GM12878 (cell line): ENCODE data around the gene LITAF. TPM values are rescaled to one million over a fixed set of nuclear protein-coding genes. Genes with fewer than 3 reads are reported as not detected.

Experiments used
- ETV6 ChIP-seq, 2 experiments: fragments of 450-650 bp in 1 of 2; IDR thresholded peaks in 1 of 2; conservative IDR thresholded peaks in 1 of 2; 2 replicates each; pipeline ENCODE4 v1.6.1; 2014; ENCODE audit warnings: antibody characterized with exemption in 1 of 2, borderline replicate concordance in 1 of 2, low read depth in 1 of 2, mild to moderate bottlenecking in 1 of 2, moderate library complexity in 1 of 2
- HDAC2 ChIP-seq: fragments of 200-600 bp; sonication (generic); IDR thresholded peaks from 2 replicates; pipeline ENCODE4 v1.6.1; 2017
- MTA3 ChIP-seq: IDR thresholded peaks from 2 replicates; pipeline ENCODE4 v1.6.1; 2012; ENCODE audit warnings: low read length, inconsistent platforms, borderline replicate concordance
- MXI1 ChIP-seq: fragments of 150-350 bp; IDR thresholded peaks from 2 replicates; pipeline ENCODE4 v1.6.1; 2011; ENCODE audit warnings: low read depth, mild to moderate bottlenecking, inconsistent platforms, low read length, improper control_type of control experiment
- NBN ChIP-seq: fragments of 450-650 bp; IDR thresholded peaks from 2 replicates; pipeline ENCODE4 v1.6.1; 2016
- TCF3 ChIP-seq: IDR thresholded peaks from 2 replicates; pipeline ENCODE4 v1.6.1; 2012; ENCODE audit warnings: low read depth, mild to moderate bottlenecking, low read length, borderline replicate concordance; ENCODE audit not compliant: insufficient read depth
- polyA plus RNA-seq, 11 experiments: library from polyadenylated mRNA; depleted of rRNA in 4 of 11; unstranded in 6 of 11; stranded (reverse) in 5 of 11; fragments of >200 nt; fragmentation: Nextera tagmentation in 4 of 11; fragmentation: Illumina TruSeq in 1 of 11; extraction: Ambion mirVana in 4 of 11; extraction: Trizol in 1 of 11; gene quantifications; 1 replicate in 1 of 11; 2 replicates in 10 of 11; pipeline versions ENCODE4 v1.2.1 to v1.2.3, GENCODE V29; 2011 to 2016; ENCODE audit warnings: inconsistent platforms in 2 of 11, missing spikeins in 2 of 11, low read depth in 1 of 11
- total RNA-seq, 4 experiments: library from RNA; depleted of rRNA in 3 of 4; stranded (reverse); fragments of >200 nt in 3 of 4; fragmentation: Illumina TruSeq in 1 of 4; extraction: Trizol in 1 of 4; gene quantifications; 2 replicates each; pipeline versions ENCODE4 v1.2.1 to v1.2.3, GENCODE V29; 2013 to 2021
- TF ChIP-seq, protein P1 (sequence below), 3 experiments: IDR thresholded peaks in 2 of 3; conservative IDR thresholded peaks in 1 of 3; 2 replicates each; pipeline ENCODE4 v1.5.1; 2011; ENCODE audit warnings: low read depth in 3 of 3, low read length in 3 of 3, mild to moderate bottlenecking in 3 of 3, control low read depth in 2 of 3, moderate library complexity in 2 of 3, inconsistent platforms in 1 of 3, mixed read lengths in 1 of 3; ENCODE audit not compliant: control insufficient read depth in 2 of 3, insufficient read depth in 1 of 3; ENCODE audit errors: extremely low read depth in 1 of 3
- TF ChIP-seq, protein P2 (sequence below): fragments of 450-650 bp; formaldehyde crosslinking; IDR thresholded peaks from 2 replicates; pipeline ENCODE4 v1.4.0; 2020; ENCODE audit warnings: mild to moderate bottlenecking, moderate library complexity
- TF ChIP-seq, protein P3 (sequence below): IDR thresholded peaks from 2 replicates; pipeline ENCODE4 v1.6.1; 2011; ENCODE audit warnings: low read depth, low read length, improper control_type of control experiment, borderline replicate concordance
- TF ChIP-seq, protein P4 (sequence below): fragments of 150-350 bp; IDR thresholded peaks from 2 replicates; pipeline ENCODE4 v1.6.1; 2016; ENCODE audit warnings: low read depth, low read length

LITAF gene
- total and polyA plus RNA-seq, 10 of the 15 experiments (the other 5 are each of a cell fraction or from before 2014, with no cell fraction given), result 99.2 to 211 (median 147) TPM

DNA sequence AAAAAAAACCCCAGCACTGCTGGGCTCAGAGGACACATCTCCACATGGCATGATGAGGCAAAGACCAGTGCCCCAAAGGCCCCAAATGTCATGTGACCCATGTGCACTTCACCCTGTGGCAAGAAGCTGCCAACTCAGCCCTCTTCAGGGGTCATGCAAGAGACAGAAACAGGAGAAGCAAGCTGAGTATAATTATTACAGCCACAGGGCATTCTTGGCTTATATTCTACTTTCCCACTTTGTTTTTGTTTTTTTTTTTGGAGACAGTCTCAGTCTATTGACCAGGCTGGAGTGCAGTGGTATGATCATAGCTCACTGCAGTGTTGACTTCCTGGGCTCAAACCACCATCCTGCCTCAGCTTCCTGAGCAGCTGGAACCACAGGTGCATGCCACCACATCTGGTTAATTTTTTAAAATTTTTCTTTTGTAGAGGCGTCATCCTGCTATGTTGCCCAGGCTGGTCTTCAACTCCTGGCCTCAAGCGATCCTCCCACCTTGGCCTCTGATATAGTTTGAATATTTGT lies 32.7 kb upstream of the LITAF start (continued):
- TF ChIP-seq, protein P1, sequence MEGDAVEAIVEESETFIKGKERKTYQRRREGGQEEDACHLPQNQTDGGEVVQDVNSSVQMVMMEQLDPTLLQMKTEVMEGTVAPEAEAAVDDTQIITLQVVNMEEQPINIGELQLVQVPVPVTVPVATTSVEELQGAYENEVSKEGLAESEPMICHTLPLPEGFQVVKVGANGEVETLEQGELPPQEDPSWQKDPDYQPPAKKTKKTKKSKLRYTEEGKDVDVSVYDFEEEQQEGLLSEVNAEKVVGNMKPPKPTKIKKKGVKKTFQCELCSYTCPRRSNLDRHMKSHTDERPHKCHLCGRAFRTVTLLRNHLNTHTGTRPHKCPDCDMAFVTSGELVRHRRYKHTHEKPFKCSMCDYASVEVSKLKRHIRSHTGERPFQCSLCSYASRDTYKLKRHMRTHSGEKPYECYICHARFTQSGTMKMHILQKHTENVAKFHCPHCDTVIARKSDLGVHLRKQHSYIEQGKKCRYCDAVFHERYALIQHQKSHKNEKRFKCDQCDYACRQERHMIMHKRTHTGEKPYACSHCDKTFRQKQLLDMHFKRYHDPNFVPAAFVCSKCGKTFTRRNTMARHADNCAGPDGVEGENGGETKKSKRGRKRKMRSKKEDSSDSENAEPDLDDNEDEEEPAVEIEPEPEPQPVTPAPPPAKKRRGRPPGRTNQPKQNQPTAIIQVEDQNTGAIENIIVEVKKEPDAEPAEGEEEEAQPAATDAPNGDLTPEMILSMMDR (IDR thresholded peaks at IDR 0.05 in 2 of 3, conservative IDR thresholded peaks at IDR 0.05 in 1 of 3; ENCODE audit: control insufficient read depth in 2 of 3, extremely low read depth in 1 of 3, insufficient read depth in 1 of 3, low read depth in 3 of 3, low read length in 3 of 3), result no peak
- TF ChIP-seq, protein P2, sequence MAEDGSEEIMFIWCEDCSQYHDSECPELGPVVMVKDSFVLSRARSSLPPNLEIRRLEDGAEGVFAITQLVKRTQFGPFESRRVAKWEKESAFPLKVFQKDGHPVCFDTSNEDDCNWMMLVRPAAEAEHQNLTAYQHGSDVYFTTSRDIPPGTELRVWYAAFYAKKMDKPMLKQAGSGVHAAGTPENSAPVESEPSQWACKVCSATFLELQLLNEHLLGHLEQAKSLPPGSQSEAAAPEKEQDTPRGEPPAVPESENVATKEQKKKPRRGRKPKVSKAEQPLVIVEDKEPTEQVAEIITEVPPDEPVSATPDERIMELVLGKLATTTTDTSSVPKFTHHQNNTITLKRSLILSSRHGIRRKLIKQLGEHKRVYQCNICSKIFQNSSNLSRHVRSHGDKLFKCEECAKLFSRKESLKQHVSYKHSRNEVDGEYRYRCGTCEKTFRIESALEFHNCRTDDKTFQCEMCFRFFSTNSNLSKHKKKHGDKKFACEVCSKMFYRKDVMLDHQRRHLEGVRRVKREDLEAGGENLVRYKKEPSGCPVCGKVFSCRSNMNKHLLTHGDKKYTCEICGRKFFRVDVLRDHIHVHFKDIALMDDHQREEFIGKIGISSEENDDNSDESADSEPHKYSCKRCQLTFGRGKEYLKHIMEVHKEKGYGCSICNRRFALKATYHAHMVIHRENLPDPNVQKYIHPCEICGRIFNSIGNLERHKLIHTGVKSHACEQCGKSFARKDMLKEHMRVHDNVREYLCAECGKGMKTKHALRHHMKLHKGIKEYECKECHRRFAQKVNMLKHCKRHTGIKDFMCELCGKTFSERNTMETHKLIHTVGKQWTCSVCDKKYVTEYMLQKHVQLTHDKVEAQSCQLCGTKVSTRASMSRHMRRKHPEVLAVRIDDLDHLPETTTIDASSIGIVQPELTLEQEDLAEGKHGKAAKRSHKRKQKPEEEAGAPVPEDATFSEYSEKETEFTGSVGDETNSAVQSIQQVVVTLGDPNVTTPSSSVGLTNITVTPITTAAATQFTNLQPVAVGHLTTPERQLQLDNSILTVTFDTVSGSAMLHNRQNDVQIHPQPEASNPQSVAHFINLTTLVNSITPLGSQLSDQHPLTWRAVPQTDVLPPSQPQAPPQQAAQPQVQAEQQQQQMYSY (CRISPR knock-in tag), result no peak
- peak; percentile 90 for TF ChIP-seq TCF3
- no peak for TF ChIP-seq NBN
- TF ChIP-seq, protein P3, sequence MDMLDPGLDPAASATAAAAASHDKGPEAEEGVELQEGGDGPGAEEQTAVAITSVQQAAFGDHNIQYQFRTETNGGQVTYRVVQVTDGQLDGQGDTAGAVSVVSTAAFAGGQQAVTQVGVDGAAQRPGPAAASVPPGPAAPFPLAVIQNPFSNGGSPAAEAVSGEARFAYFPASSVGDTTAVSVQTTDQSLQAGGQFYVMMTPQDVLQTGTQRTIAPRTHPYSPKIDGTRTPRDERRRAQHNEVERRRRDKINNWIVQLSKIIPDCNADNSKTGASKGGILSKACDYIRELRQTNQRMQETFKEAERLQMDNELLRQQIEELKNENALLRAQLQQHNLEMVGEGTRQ, result no peak
- no peak for TF ChIP-seq MXI1
- no peak for TF ChIP-seq ETV6 (conservative IDR thresholded peaks at IDR 0.05 in 1 of 2, IDR thresholded peaks at IDR 0.05 in 1 of 2; ENCODE audit: borderline replicate concordance in 1 of 2, low read depth in 1 of 2)
- TF ChIP-seq HDAC2, result no peak
- TF ChIP-seq, protein P4, sequence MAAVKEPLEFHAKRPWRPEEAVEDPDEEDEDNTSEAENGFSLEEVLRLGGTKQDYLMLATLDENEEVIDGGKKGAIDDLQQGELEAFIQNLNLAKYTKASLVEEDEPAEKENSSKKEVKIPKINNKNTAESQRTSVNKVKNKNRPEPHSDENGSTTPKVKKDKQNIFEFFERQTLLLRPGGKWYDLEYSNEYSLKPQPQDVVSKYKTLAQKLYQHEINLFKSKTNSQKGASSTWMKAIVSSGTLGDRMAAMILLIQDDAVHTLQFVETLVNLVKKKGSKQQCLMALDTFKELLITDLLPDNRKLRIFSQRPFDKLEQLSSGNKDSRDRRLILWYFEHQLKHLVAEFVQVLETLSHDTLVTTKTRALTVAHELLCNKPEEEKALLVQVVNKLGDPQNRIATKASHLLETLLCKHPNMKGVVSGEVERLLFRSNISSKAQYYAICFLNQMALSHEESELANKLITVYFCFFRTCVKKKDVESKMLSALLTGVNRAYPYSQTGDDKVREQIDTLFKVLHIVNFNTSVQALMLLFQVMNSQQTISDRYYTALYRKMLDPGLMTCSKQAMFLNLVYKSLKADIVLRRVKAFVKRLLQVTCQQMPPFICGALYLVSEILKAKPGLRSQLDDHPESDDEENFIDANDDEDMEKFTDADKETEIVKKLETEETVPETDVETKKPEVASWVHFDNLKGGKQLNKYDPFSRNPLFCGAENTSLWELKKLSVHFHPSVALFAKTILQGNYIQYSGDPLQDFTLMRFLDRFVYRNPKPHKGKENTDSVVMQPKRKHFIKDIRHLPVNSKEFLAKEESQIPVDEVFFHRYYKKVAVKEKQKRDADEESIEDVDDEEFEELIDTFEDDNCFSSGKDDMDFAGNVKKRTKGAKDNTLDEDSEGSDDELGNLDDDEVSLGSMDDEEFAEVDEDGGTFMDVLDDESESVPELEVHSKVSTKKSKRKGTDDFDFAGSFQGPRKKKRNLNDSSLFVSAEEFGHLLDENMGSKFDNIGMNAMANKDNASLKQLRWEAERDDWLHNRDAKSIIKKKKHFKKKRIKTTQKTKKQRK, result no peak
- no peak for TF ChIP-seq MTA3
